ENCODE measurements around the gene HOXD13.

HOXD13 gene

DNA sequence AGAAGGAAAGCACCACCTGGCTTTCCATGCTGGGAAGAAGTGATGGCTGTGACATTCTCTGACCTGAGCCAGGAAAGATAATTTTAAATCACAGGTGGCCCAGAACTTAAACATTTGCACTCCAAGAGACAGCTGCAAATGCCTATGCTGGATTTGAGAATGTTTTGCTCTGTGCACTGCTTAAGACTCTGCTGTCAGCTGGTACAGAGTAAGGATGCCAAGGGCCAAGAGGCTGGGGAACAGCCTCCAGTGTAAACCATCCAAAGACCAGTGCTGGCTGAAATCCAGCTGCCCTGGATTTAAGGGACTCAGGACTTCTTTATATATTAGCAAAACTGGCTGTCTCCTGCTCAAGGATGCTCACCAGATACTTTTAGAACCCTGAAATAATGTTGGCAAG lies 40.9 kb downstream of the HOXD13 start:
- no peak for DNase-seq

DNA sequence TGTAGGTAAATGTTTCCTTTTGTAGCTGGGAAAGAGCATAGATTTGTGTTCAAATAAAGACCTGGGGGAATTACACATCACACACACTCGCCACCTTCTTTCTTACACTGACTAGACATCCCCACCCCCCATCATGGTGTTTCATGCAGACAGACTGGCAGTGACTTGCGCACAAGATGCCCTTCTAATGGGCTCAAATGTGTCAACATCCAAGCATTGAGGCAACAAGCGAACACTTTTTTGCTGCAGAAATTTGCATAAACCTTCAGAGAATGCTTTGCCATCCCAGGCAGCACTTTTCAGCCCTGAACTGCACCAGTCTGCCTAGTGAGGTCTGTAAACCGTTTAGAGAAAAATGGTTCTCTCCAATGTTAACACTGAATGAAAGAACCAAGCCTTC lies 41.5 kb downstream of the HOXD13 start:
- DNase-seq: no peak

DNA sequence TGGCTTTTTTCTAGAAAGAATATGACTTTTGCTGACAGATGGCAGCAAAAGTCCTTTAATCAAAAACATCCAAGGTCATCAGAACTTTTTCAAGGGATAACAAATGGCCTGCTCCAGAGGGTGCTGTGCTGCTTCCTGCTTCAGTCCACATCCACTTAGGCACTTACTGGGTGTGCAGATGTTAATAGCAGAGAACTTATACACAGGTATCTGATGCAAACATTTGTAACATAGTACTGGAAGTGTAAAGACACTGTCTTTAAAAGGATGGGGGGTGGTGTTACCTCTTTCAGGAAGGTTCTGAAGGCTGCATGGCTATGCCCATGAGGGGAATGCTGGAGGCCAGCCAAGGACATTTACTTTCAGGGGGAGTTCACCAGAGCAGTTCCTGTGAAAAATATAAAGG lies 42.5 kb downstream of the HOXD13 start:
- no peak for DNase-seq

DNA sequence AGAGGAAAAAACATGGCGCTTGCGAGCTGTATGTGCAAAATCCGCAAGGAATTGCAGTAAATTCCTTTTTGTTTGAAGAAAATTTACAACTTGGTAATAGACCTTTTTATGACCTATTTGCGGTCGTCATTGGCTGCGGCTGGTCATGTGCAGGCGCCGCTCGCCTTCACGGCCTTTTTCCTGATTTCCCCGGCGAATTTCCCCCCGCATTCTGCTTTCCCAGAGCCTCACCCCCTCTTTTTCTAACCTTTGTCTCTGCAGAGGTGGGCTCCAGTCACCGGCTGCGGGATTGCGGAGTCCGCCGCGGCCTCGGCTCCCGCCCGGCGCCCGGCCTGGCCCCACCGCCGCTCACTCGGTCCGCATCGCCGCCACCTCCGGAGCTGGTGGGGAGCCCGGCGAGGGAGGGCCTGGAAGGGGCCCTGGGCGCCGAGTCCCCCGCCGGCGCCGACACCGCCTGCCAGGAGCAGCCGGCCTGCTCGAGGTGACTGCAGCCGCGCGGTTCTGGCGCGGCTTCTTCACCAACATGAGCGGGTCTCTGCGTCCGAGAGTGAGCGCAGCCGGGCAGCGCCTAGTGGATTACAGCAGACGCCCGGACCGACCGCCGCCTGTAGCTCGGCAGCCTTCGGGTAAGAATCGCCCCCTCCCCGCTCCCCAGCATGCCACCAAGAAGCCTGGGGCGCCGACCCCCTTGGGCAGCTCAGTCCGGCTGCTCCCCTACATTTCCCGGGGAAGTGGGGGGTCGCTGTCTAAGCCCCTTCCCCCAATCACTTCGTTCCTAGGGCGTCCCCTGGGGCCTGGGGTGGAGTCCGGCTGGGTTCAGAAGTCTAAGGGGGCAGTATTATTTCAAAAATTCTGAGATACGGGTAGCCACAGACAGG lies 44.1 kb downstream of the HOXD13 start:
- DNase-seq: no peak

DNA sequence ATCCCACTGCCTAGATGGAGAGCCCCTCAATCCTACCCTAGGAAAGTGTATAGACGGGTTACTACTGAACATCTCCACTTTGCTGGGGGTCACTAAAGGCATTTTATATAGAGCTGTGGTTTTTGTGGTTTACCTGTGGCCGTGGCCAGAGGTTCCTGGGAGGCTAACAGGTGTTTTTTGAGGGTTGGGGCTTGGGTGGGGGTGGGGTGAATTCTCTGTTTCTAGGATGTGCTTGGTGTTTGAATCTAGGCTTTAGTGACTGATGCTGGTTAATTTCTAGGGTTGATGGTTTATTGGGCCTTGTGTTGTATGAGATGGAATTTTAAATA lies 44.7 kb downstream of the HOXD13 start:
- no peak for DNase-seq

DNA sequence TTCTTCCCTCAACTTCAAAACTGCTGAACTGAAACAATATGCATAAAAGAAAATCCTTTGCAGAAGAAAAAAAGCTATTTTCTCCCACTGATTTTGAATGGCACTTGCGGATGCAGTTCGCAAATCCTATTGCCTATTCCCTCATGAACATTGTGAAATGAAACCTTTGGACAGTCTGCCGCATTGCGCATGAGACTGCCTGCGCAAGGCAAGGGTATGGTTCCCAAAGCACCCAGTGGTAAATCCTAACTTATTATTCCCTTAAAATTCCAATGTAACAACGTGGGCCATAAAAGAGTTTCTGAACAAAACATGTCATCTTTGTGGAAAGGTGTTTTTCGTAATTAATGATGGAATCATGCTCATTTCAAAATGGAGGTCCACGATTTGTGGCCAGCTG lies 45.4 kb downstream of the HOXD13 start:
- DNase-seq: no peak

DNA sequence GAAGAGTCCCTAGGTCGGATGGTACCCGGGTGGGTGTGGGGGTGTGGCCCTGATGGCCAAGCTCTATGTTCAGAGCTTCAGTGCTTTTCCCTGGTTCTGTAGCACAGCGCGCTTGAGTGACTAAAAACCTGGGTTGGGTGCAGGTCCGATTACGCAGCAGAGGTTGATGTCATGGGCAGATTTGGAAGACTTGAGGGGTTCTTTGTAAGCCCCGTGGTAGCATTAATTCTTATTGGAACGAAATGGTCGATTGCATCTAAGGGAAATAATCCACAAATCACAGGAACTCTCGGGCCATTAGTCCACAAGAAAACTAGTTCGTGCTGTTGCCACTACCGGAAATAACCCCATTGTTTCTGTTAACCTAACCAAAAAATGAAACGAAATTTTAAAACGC lies 46.0 kb downstream of the HOXD13 start:
- no peak for DNase-seq

DNA sequence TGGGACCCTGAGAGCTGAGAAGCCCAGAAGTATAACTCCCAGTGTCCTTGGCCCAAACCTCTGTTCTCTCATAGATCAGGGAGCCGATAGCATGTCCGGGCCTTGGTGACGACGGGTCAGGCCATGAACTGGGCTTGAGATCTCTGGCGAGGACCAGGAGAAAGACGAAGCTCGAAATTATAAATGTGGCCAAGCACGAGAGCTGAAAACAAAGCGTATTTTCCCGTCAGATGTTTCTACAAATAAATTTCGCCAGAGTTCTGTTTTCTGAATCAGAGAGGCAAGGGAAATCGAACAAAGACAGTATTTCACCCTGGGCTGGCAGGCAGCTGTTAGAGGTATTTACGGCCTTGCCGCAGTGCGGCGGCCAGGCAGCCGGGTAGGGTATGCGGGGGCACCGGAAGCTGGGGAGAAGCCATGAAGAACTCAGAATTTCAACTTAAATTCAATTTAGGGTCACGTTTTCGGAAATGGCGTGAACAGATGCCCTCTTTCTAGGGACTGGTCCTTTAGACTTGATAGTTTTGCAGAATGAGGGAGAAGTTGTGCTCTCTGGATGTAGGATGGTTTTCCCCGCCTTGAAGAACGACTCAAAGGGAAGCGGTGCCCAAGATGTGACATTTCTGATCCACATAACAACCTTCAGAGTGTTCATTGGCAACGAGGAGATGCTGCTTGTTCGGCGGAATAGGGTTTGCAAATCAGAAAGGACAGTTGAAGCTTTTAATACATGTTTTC lies 46.6 kb downstream of the HOXD13 start:
- no peak for DNase-seq

DNA sequence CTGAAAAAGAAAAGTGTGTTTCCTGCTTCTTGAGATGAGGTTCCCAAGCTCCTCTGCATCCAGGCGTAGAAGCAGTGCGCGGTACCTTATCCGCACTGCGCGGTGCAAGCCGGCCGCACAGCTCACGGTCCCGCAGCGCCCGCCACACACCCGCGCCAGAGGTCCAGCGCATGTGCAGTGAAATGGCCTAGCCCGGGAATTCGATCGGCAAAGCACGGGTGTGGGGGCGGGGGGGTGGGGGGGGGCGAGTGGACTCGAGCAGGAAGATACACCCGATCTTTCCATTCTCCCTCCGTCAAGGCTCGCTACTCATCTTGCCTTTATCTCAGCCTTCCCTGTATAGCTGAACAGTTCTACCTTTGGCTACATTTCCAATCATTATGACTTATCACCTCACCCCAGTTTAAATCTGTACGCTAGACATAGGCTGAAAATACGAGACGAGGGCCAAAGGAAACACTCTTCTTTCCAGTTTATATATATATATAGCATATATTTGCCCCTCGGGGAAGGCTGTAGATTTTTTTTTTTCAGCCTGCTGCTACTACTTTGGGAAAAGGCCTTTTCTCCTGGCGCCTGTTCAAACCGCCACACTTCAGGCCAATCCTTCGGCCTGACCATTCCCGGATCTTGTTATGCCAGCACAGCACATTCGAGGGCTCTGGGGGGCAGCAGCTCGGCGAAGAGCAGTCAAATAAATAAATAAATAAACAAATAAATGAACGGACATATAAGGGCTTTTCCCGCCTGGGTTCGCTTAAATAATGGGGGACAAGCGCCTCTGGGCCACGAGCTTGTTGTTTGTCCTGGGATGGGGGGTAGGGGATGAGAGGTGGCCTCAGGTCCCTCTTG lies 47.4 kb downstream of the HOXD13 start:
- DNase-seq: no peak

DNA sequence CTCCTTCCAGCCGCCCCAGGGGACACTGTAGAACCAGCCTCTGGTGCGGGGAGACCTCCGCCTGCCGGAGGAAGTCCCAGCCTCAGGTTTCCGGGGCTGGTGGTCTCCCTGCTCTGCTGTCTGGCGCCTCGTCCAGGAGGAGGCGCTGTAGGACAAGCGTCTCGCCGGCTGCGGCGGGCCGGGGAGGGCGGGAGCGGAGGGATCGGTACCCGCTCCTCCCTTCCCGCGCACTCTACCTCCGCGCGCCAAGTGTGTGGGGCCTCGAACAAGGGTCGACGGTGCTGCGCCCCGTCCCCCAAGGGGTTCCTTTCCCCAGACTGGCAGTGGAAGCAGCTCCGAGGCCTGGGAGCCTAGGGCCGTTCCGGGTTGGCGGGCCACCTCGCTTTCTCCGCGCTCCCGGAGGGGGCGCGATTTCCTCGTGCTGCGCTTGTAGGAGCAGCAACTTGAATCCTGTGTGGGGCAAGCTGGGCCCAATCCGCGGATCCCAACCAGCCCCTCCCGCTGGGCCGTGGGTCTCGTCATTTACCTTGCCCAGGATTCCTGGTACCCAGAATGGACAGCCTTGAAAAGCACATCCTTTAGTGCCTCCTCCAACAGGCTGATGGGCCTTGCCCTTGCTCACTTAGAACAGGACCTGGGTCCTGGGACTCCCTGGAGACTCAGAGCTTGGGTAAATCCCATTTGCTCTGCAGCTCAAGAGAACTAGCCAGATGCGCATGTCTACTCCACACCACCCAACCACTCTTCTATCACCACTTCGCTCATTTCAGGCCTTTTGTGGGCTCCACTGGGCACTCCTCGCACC lies 48.2 kb downstream of the HOXD13 start:
- DNase-seq: no peak

DNA sequence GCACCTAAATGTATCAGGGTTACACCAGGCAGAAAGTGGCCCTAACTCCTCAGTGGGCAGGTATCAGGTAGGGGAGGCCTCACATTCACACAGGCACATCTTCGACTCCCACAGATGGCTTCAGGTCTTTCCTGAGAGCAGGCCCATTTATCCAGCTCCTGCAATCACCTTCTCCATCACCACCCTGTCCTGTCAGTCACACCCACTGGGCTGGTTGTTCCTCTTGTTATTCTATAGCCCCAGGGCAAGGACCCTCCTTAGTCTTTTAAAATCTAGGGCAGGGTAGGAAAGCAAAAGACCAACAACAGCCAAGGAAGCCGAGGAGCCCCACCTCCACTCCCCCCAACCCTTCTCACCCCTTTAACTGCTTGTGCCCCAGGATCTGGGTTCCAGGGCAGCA lies 49.8 kb downstream of the HOXD13 start:
- DNase-seq: no peak

Data from amniotic stem cell (primary cell).